ENCODE results near the gene LRCH4. TPM values are rescaled to one million over a fixed set of nuclear protein-coding genes. Genes with fewer than 3 reads are reported as not detected.
A peak's percentile ranks its signal among the peaks of the same experiment; 100 is the strongest.

LRCH4 gene
- total RNA-seq, 1 experiment from 2014 or later, result 71.4 TPM

- Histone ChIP-seq H3K27me3 (replicated peaks; ENCODE audit: control insufficient read depth, insufficient read depth, low read length) (no peaks in the 10 kb centered on the region), H3K4me1 (peaks cover 11% of the 10 kb centered on the region; the same call in 1 of the 2 replicates), H3K36me3 (ENCODE audit: control insufficient read depth, insufficient read depth, low read length) (no peaks in the 10 kb centered on the region; the same call in 1 of the 2 replicates), H3K4me3 (ENCODE audit: low read depth, low read length) (no peak overlapping the region), H3K9me3 (no peaks in the 10 kb centered on the region)
- Mint-ChIP-seq H3K4me3 (ENCODE audit: unreplicated experiment) (no peak overlapping the region), H3K9me3 (ENCODE audit: unreplicated experiment) (no peaks in the 10 kb centered on the region), H3K27me3 (ENCODE audit: insufficient read depth, unreplicated experiment) (no peaks in the 10 kb centered on the region), H3K36me3 (ENCODE audit: insufficient read depth, unreplicated experiment) (peaks cover 49% of the 10 kb centered on the region), H3K4me1 (ENCODE audit: low read depth, unreplicated experiment) (peaks cover 7% of the 10 kb centered on the region), H3K27ac (ENCODE audit: unreplicated experiment) (peak overlapping the region; percentile 66)
- peak; percentile 77 to 84 for DNase-seq
- CTCF ChIA-PET, result interaction anchor here (0.6 to 3.1 kb wide), 2 partner anchors 22 to 126 kb away, joined by 3 to 15 read pairs; partner anchors contain the start of genes FBXO24 and LRCH4
- POLR2A ChIA-PET, result interaction anchor here (0.6 to 1.1 kb wide), 3 partner anchors 20 to 75 kb away, joined by 3 read pairs; partner anchors contain the start of gene MOSPD3
- intact Hi-C loops (cut with micrococcal nuclease; ENCODE audit: unreplicated experiment), result no loop called here
- peak; percentile 92 to 95 for TF ChIP-seq CTCF (IDR thresholded peaks at IDR 0.05; ENCODE audit: insufficient read depth in 1 of 2, low read depth in 1 of 2, low read length in 1 of 2, severe bottlenecking in 1 of 2, unreplicated experiment in 1 of 2)
- no TSS peak for BruUV-seq (replicated peaks)
These were observed 22.0 kb downstream of the LRCH4 start for GRCh38 chr7:100563809-100564400.

- H3K4me1 Mint-ChIP-seq (ENCODE audit: low read depth, unreplicated experiment), result peaks cover 7% of the 10 kb centered on the region
- no peak for DNase-seq
- no peak for TF ChIP-seq CTCF (IDR thresholded peaks at IDR 0.05; ENCODE audit: insufficient read depth in 1 of 2, low read depth in 1 of 2, low read length in 1 of 2, severe bottlenecking in 1 of 2, unreplicated experiment in 1 of 2)
- no TSS peak for BruUV-seq (replicated peaks)
- no peaks in the 10 kb centered on the region; the same call in 1 of the 2 replicates for H3K36me3 ChIP-seq (ENCODE audit: control insufficient read depth, insufficient read depth, low read length)
- intact Hi-C loops (cut with micrococcal nuclease; ENCODE audit: unreplicated experiment), result no loop called here
- H3K27me3 Mint-ChIP-seq (ENCODE audit: insufficient read depth, unreplicated experiment), result no peaks in the 10 kb centered on the region
- H3K9me3 ChIP-seq, result no peaks in the 10 kb centered on the region
- no peak overlapping the region for H3K4me3 ChIP-seq (ENCODE audit: low read depth, low read length)
- no peaks in the 10 kb centered on the region for H3K9me3 Mint-ChIP-seq (ENCODE audit: unreplicated experiment)
- CTCF ChIA-PET, result interaction anchor here (0.6 to 3.1 kb wide), 2 partner anchors 23 to 125 kb away, joined by 3 to 15 read pairs; partner anchors contain the start of genes FBXO24 and LRCH4
- no peak overlapping the region for H3K4me3 Mint-ChIP-seq (ENCODE audit: unreplicated experiment)
- H3K36me3 Mint-ChIP-seq (ENCODE audit: insufficient read depth, unreplicated experiment), result peaks cover 46% of the 10 kb centered on the region
- no peaks in the 10 kb centered on the region for H3K27me3 ChIP-seq (replicated peaks; ENCODE audit: control insufficient read depth, insufficient read depth, low read length)
- no peak overlapping the region for H3K27ac Mint-ChIP-seq (ENCODE audit: unreplicated experiment)
- POLR2A ChIA-PET, result interaction anchor here (1.1 kb wide), 1 partner anchor 21 kb away, joined by 3 read pairs; no protein-coding TSS in a partner anchor
- peaks cover 12% of the 10 kb centered on the region; the same call in 1 of the 2 replicates for H3K4me1 ChIP-seq
These were observed 22.8 kb downstream of the LRCH4 start for GRCh38 chr7:100563100-100563564.

GRCh38 chr7:100562195-100563099 lies 23.5 kb downstream of the LRCH4 start:
- no peaks in the 10 kb centered on the region; the same call in 1 of the 2 replicates for H3K36me3 ChIP-seq (ENCODE audit: control insufficient read depth, insufficient read depth, low read length)
- BruUV-seq (replicated peaks), result no TSS peak
- ChIA-PET CTCF (interaction anchor here (0.6 kb wide), 1 partner anchor 85 kb away, joined by 9 read pairs; no protein-coding TSS in a partner anchor), POLR2A (interaction anchor here (0.6 kb wide), 1 partner anchor 29 kb away, joined by 6 read pairs; no protein-coding TSS in a partner anchor)
- Mint-ChIP-seq H3K27ac (ENCODE audit: unreplicated experiment) (no peak overlapping the region), H3K4me1 (ENCODE audit: low read depth, unreplicated experiment) (peaks cover 7% of the 10 kb centered on the region), H3K9me3 (ENCODE audit: unreplicated experiment) (no peaks in the 10 kb centered on the region), H3K27me3 (ENCODE audit: insufficient read depth, unreplicated experiment) (no peaks in the 10 kb centered on the region), H3K4me3 (ENCODE audit: unreplicated experiment) (no peak overlapping the region), H3K36me3 (ENCODE audit: insufficient read depth, unreplicated experiment) (peaks cover 49% of the 10 kb centered on the region)
- no peak for TF ChIP-seq CTCF (IDR thresholded peaks at IDR 0.05; ENCODE audit: insufficient read depth in 1 of 2, low read depth in 1 of 2, low read length in 1 of 2, severe bottlenecking in 1 of 2, unreplicated experiment in 1 of 2)
- no peak overlapping the region for H3K4me3 ChIP-seq (ENCODE audit: low read depth, low read length)
- DNase-seq, result no peak
- peaks cover 12% of the 10 kb centered on the region; the same call in 1 of the 2 replicates for H3K4me1 ChIP-seq
- no peaks in the 10 kb centered on the region for H3K27me3 ChIP-seq (replicated peaks; ENCODE audit: control insufficient read depth, insufficient read depth, low read length)
- intact Hi-C loops (cut with micrococcal nuclease; ENCODE audit: unreplicated experiment), result no loop called here
- H3K9me3 ChIP-seq, result no peaks in the 10 kb centered on the region
